HG02840 (cell line): ENCODE measurements around the gene B4GALNT2.
"Not testable (repeated sequence)": the region's sequence is repeated elsewhere in the genome, so short reads cannot be mapped to it uniquely, and the experiment has no call there.

Experiments
- ATAC-seq: cut with Tn5 transposase; IDR thresholded peaks from one replicate; pipeline ENCODE4 v1.9.1; 2021; ENCODE audit warnings: mild to moderate bottlenecking, moderate library complexity, moderate number of reproducible peaks; ENCODE audit not compliant: unreplicated experiment, low FRiP score

B4GALNT2 gene

DNA sequence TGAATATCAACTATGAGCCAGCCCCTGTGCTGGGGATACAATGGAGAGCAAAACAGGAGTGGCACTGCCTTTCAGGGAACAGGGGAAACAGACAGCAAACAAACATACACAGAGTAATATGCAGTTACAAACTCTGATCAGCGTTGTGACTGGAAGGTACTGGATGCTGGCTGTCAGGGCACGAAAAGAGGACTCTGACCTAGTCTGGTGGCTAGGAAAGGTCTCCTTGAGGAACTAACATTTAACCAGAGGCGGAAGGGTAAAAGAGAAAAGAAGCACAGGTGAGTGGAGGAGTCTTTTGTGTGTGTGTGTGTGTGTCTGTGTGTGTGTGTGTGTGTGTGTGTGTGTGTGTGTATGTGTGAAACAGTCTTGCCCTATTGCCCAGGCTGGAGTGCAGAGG is 12.4 kb upstream of the B4GALNT2 start:
- ATAC-seq: no peak

DNA sequence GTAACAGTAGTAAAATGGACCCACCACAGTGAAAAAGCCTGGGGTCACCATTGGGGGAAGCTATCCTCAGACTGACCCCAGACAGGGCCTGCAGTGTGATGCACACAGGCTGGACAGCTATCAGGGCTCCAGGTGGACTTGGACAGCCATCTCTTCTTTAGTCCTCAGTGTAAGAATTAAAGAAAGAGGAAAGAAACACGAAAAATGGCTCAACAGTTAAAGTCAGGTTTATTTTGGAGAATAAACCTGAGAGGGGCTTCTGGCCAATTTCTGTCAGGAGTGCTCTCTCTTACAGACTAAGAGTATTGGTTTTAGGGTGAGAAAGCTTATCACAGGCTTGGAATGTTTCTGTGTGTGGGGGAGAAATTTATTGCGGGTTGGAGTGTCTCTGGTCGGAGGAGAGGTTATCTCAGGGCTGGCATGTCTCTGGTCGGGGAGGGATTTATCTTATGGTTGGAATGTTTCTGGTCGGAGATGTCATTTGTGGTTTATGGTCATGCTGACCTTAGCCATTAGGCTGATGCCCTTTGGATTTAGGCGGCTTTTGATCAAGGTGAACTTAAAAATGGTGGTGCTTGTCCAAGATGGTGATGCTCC is 10.8 kb upstream of the B4GALNT2 start:
- no peak for ATAC-seq

DNA sequence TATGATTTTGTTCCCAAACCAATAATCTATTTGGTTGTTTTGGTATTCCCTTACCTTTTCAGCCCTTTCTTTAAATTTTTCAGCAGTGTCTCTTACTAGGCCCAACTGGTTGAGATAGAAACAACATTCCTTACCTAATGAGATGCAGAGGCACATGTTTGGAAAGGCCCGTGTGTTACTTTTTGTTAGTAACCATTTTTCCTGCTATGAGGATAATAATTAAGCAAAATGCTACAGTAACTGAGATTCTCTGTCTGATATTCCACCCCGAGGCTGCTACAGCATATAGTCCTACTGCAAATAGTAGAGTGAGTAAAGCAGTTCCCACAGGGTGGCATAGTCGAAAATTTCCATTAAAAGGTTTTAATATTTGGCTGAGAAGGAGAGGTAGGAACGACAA is 10.0 kb upstream of the B4GALNT2 start:
- no peak for ATAC-seq

DNA sequence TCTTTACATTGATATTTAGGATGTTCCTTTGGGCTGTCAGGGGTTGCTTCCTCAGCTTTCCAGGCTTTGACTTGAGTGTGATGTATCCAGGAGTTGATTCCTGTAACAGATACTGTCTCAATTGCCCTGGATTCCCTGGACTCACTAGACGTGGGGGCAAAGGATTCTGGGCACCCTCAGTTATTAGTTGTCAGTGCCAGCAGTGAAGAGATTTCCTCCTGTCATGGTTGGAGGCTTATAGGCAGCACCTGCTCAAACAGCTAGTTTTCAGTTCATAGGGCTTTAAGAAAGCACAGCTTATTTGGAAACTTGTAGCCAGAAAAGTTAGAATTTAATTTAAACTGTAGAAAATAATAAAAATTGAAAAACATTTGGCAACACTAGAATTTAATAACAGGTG is 9.5 kb upstream of the B4GALNT2 start:
- no peak for ATAC-seq

DNA sequence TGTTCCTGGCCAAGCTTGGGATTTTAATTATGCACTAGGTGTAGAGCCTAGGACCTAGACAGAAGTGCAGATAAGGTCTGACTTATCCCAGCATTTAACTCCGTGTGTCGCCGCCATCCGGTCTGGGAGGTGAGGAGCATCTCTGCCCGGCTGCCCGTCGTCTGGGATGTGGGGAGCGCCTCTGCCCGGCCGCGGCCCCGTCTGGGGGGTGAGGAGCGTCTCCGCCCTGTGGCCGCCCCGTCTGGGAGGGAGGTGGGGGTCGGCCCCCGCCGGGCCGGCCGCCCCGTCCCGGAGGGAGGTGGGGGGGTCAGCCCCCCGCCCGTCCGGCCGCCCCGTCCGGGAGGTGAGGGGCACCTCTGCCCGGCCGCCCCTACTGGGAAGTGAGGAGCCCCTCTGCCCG is 7.1 kb upstream of the B4GALNT2 start:
- ATAC-seq: no peak

DNA sequence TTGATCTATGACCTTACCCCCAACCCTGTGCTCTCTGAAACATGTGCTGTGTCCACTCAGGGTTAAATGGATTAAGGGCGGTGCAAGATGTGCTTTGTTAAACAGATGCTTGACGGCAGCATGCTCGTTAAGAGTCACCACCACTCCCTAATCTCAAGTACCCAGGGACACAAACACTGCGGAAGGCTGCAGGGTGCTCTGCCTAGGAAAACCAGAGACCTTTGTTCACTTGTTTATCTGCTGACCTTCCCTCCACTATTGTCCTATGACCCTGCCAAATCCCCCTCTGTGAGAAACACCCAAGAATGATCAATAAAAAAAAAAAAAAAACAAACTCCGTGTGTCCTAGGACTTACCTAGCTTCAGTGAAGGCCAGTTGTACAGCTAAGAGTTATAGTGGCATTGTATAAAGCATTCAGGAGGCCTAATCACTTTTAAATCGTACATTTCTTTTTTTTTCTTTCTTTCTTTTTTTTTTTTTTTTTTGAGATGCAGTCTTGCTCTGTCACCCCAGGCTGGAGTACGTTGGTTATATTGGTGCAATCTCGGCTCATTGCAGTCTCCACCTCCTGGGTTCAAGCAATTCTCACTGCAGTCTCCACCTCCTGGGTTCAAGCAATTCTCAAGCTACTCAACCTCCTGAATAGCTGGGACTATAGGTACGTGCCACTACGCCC is 6.2 kb upstream of the B4GALNT2 start:
- ATAC-seq: not testable (repeated sequence)

DNA sequence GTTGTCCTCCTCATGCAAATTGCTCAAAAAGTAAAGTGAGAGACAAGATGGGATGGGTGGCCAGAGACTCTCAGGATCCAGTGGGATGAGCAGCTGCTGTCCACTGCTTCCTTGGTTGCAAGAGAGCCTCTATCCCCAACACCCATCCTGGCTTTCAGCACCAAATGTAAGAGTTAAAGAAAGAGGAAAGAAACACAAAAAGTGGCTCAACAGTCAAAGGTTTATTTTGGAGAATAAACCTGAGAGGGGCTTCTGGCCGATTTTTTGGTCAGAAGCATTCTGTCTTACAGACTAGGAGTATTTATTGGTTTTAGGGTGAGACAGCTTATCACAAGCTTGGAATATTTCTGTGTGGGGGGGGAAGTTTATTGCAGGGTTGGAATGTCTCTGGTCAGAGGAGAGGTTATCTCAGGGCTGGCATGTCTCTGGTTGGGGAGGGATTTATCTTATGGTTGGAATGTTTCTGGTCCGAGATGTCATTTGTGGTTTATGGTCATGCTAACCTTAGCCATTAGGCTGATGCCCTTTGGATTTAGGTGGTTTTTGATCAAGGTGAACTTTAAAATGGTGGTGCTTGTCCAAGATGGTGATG is 3.1 kb upstream of the B4GALNT2 start:
- ATAC-seq: not testable (repeated sequence)

DNA sequence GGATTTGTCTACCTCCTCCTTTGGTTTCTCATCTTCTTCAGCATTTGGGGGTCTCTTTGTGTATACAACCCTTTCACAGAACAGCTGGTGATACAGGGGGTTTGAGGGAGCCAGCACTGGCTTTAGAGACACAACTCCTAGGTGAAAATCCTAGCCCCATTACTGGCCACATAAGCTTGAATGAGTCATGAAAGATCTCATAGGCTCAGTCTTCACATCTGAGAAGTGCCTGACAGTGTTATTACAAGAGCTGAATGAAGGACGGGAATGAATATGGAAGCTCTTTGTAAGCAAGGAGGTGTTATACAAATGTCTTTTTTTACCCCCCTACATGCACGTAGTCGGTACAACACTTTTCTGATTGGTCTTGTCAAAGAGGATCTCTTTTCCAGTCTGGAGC is 1.7 kb upstream of the B4GALNT2 start:
- no peak for ATAC-seq

DNA sequence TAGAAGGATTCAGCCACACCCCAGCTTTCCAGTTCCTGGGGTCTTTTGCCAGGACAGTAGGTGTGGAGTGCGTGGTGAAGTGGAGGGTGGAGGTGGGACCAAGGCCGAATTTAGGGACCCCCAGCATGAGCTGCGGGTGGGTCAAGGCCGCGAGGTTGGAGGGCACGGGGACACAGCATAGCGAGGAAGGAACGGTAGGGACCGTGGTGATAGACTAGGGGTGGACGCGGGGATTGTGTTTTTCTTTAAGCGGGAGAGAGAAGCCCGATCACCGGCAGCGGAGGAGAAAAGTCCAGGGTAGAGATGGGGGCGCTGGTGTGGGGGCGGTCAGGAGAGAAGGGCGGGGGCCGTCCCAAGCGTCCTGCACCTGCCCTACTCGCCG is 261 bp upstream of the B4GALNT2 start:
- ATAC-seq: no peak

DNA sequence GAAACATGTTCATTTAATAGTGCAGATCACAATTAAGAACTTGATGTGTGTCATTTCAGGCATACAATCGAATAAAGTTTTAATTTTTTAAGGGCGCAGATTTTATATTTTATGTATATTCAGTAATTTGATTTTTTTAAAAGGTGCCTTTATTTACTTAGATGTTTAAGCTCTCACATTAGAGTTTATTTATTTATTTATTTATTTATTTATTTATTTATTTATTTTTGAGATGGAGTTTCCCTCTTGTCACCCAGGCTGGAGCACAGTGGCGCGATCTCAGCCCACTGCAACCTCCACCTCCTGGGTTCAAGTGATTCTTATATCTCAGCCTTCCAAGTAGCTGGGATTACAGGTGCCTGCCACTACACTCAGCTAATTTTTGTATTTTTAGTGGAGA is 3.8 kb downstream of the B4GALNT2 start:
- no peak for ATAC-seq

DNA sequence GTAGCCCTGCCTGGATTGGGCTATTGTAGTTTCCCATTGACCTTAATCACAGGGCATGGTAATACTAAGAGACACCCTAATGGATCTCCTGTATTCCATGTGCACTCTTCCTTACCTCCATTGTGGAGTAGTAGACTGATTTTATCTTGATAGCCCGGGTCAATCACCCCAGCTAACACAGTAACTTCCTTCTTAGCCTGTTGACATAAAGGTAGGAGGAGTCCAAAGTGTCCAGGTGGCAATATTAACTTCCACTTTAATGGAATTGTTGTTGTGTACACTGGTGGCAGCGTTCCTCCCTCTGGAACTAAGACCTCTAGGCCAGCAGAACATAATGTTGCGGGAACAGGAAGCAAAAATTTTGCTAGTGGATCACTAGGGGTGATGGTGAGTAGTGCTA is 13.1 kb downstream of the B4GALNT2 start:
- not testable (repeated sequence) for ATAC-seq

DNA sequence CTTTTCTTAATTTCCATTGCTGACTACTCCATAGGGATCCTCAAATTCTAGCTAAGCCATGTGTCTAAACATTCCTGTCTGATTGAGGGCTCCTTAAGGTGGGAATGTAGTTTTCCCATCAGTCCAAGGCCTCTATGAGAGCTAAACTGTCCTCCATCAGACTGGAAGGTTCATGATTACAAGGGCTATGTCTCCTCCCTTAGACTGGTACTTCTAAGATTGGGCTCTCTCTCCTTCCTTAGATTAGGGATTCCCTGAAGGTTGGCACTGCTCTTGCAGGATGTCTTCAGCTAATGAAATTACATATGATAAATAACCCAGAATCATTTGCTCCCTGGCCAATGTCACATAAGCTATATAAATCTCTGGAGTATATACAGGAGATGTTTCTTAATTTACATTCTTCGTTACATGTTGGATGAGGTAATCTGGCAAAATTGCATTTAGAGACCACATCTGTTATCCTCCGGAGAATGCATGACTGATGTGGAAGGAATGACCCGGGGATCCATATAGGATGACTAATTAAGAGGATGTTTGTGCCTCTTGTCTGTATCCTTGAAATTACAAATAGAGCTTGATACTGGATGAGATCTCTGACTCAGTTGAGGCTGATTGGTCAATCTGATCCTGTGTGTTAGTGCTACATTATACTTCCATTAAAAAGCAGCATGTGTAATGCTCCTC is 14.2 kb downstream of the B4GALNT2 start:
- no peak for ATAC-seq

DNA sequence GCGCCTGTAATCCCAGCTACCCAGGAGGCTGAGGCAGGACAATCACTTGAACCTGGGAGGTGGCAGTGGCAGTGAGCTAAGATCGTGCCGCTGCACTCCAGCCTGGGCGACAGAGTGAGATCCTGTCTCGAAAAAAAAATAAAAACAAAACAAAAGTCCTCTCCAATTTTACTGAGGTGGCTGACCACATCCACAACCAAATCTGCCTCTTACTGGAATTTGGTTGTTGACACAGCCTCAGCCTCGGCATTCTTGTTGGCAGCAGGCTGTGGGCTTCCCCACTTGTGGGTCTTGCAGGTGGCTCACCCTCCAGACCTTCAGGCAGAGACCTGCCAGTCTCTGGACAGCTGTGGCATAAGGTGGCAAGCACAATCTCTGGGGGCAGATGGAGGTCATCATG is 15.6 kb downstream of the B4GALNT2 start:
- no peak for ATAC-seq

DNA sequence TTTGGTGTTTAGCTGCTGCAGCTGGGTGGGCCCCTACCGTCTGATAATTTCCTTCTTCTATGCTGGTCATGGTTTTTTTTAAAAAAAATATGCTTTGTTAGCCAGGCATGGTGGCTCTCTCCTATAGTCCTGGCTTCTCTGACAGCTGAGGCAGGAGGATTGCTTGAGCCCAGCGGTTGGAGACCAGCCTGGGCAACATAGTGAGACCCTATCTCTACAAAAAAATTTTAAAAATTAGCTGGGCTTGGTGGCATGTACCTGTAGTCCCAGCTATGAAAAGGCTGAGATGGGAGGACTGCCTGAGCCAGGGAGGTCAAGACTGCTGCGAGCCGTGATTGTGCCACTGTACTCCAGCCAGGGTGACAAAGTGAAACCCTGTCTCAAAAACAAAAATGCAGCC is 19.4 kb downstream of the B4GALNT2 start:
- ATAC-seq: no peak

DNA sequence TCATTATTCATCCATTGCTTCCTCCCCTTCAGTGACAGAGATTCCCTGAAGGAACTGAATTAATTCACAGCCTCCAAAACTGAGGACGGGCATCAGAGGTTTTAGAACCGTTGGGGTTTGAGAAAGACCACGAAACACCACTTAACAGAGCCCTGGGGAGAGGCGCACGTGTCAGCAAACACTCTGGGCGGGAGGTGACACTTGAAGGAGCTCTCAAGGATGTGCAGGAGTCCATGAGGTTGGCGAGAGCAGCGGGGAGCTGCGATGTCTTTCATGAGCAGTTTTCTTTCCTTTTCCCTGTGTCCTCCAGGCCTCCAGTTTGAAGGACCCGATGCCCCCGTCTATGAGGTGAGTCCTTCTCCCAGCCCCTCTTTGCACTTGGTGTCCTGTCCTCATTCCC is 23.7 kb downstream of the B4GALNT2 start:
- ATAC-seq: no peak

DNA sequence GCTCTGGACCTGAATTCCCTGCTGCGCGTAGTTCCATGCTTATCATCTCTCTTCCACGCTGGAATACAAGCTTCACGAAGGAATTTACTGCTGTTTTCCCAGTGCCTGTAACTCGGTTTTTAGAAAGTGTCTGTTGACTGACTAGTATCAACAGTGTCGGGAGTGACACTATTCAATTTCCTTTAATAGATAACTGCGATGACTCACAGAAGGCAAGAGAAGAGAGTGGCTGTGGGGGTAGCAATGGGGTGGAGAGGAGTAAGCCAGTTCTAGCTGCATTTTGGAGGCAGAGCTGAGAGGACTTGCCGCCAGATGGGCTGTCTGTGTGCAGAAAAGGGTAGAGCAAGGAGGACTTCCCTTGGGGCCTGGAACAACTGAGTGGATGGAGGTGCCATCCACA is 25.2 kb downstream of the B4GALNT2 start:
- no peak for ATAC-seq

DNA sequence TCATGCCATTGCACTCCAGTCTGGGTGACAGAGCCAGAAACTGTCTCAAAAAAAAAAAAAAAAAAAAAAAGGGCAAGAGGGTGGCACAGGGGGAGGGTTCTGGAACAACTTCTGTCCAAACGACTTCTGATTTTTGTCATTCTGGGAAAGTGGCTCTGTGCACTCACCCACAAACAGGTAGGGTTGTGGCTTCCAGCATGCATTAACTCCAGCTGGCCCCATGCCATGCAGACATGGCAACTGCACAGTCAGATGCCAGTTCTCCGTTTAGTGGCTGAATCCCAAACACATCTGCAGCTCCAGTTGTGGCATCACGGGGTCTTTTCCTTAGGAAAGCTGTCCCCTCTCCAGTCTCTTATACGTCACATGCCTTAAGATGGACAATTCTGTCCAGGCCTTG is 30.3 kb downstream of the B4GALNT2 start:
- ATAC-seq: no peak

DNA sequence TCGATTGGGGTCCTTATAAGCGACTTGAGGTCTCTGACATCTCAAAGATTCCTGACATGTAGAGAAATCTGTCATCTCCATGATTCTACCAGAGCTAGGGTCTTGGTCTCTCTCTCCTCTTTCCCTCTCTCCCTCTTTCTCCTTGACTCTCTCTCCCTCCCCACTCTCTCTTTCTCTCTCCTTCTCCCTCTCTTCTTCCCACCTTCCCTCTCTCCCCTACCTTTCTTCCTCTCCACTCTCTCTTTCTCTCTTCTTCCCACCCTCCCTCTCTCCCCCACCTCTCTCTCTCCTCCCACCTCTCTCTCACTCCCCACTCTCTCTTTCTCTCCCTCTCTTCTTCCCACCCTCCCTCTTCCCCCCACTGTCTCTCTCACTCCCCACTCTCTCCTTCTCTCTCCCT is 32.6 kb downstream of the B4GALNT2 start:
- no peak for ATAC-seq

DNA sequence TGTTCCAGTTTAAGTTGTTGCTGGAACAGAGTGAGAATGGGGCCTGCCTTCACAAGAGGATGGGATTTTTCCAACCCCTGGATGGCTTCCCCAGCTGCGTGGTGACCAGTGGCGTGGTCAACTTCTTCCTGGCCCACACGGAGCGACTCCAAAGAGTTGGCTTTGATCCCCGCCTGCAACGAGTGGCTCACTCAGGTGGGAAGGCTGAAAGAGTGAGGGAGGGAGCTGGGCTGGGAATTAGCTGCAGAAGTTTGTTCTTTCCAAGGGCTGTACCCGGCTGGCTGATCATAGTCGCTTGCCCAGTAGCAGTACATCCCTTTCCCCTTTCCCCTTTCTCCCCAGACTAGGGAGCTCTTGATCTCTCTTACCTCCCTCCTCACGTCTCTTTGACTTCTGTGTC is 36.1 kb downstream of the B4GALNT2 start:
- ATAC-seq: no peak

DNA sequence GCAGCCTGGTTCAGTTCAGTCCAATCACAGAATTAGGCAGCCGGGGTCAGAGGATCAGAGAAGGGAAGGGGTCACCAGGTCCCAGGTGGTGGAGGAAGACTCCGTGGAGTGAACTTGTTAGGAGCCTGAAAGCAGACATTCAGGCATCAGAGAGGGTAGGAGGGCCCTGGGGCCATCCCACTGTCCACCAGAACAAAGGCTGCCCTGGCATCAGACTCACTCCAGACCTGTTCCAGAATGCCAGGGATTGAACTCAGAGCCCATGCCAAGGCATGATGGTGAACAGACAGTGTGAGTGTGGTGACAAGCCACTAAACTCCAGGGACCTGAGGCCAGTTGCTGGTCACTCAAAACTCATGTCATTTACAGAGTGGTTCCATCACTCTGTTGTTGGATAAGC is 37.6 kb downstream of the B4GALNT2 start:
- no peak for ATAC-seq

DNA sequence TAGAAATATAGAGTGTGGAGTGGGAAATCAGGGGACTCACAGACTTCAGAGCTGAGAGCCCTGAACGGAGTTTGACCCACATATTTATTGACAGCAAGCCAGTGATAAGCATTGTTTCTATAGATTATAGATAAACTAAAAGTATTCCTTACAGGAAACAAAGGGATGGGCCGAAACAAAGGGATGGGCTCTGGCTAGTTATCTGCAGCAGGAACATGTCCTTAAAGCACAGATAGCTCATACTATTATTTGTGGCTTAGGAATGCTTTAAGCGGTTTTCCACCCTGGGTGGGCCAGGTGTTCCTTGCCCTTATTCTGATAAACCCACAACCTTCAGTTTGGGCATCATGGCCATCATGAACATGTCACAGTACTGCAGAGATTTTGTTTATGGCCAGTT is 38.1 kb downstream of the B4GALNT2 start:
- ATAC-seq: not testable (repeated sequence)

DNA sequence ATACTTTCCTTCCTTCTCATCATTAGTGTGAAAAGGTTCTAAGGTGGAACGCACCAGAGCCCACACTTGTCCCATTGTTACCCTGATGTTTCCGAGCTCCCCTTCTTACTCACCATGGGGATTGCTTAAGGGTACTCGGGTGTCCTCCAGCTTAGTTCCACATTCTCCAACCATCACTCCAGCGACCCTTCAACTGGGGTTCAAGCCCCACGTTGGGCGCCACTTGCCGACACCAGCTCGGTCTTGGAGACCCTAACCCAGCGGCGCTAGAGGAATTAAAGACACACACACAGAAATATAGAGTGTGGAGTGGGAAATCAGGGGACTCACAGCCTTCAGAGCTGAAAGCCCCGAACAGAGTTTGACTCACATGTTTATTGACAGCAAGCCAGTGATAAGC is 43.4 kb downstream of the B4GALNT2 start:
- ATAC-seq: not testable (repeated sequence)
